ENCODE measurements around the gene RTKN.

DNA sequence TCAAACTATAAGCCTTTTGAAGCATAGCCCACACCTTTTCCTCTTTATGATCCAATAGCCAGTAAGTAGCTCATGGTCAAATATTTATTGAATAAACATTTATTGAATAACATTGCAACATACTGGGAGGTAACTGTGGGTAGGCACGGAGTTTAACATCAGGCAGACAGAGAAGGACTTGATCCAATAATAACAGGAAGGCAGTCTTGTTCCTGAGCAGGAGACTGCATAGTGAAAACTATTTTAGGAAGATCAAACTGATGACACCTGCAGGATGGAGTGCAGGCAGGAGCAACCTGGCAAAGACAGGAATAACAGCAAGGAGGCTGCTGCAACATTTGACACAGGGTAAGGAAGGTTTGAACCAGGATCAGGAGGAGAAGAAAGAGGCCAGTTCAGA is 58.5 kb downstream of the RTKN start:
- TF ChIP-seq DPF2 (IDR thresholded peaks at IDR 0.05), result no peak
- no peak for TF ChIP-seq CTCF (IDR thresholded peaks at IDR 0.05 in 2 of 3, conservative IDR thresholded peaks at IDR 0.05 in 1 of 3; ENCODE audit: insufficient read depth in 2 of 3, low read depth in 1 of 3, low read length in 3 of 3)
- no peak for TF ChIP-seq RAD21 (CRISPR knock-in tag; conservative IDR thresholded peaks at IDR 0.05 in 1 of 2, IDR thresholded peaks at IDR 0.05 in 1 of 2)
- TF ChIP-seq CREB1 (IDR thresholded peaks at IDR 0.05), result no peak
- TF ChIP-seq CREB1 (CRISPR knock-in tag; IDR thresholded peaks at IDR 0.05), result no peak
- TF ChIP-seq E2F1 (CRISPR knock-in tag; IDR thresholded peaks at IDR 0.05), result no peak
- TF ChIP-seq HNRNPH1 (optimal IDR thresholded peaks at IDR 0.05; ENCODE audit: low read depth, low read length), result no peak
- TF ChIP-seq CEBPB (tag; IDR thresholded peaks at IDR 0.05), result no peak
- no peak for TF ChIP-seq POLR2A (conservative IDR thresholded peaks at IDR 0.05)
- TF ChIP-seq ZFX (CRISPR knock-in tag; IDR thresholded peaks at IDR 0.05), result no peak

All from K562 (cell line).